MM.1S (cell line): ENCODE data around the gene PIGM.
A peak's percentile ranks its signal among the peaks of the same experiment; 100 is the strongest.

ENCODE experiments used
- DNase-seq: peaks from one replicate; pipeline ENCODE4 v3.0.0-alpha.2; 2015
- H2AFZ ChIP-seq: fragments of 300-600 bp; sonication (generic); 2 replicates; pipeline ENCODE4 v1.6.0; 2016; ENCODE audit warnings: antibody characterized with exemption, low read length
- H3F3A ChIP-seq: fragments of 300-600 bp; sonication (generic); 2 replicates; pipeline ENCODE4 v1.6.1; 2016; ENCODE audit warnings: mild to moderate bottlenecking, antibody characterized with exemption, low read length, moderate library complexity, mixed read lengths; ENCODE audit not compliant: insufficient read depth
- H3K27ac ChIP-seq: fragments of 300-600 bp; sonication (generic); 2 replicates; pipeline ENCODE4 v1.5.1; 2016; ENCODE audit warnings: mild to moderate bottlenecking, low read length
- H3K27me3 ChIP-seq: fragments of 300-600 bp; sonication (generic); replicated peaks from 2 replicates; pipeline ENCODE4 v1.6.0; 2016; ENCODE audit warnings: low read length; ENCODE audit not compliant: insufficient read depth
- H3K36me3 ChIP-seq: fragments of 300-600 bp; sonication (generic); replicated peaks from 2 replicates; pipeline ENCODE4 v1.6.1; 2016; ENCODE audit warnings: mild to moderate bottlenecking, low read length, mixed read lengths; ENCODE audit not compliant: insufficient read depth
- H3K4me1 ChIP-seq: fragments of 300-600 bp; sonication (generic); 2 replicates; pipeline ENCODE4 v1.6.1; 2016; ENCODE audit warnings: low read length, mixed read lengths
- H3K4me2 ChIP-seq: fragments of 300-600 bp; sonication (generic); 2 replicates; pipeline ENCODE4 v1.6.0; 2016; ENCODE audit warnings: low read depth, low read length
- H3K4me3 ChIP-seq: fragments of 300-600 bp; sonication (generic); 2 replicates; pipeline ENCODE4 v1.5.1; 2016; ENCODE audit warnings: low read length, mixed read lengths
- H3K79me2 ChIP-seq: fragments of 300-600 bp; sonication (generic); 2 replicates; pipeline ENCODE4 v1.6.1; 2016; ENCODE audit warnings: mixed run types, low read length, mixed read lengths
- H3K9ac ChIP-seq: fragments of 300-600 bp; sonication (generic); 2 replicates; pipeline ENCODE4 v1.6.1; 2016; ENCODE audit warnings: low read length, mixed read lengths
- H3K9me2 ChIP-seq: fragments of 300-600 bp; sonication (generic); replicated peaks from 2 replicates; pipeline ENCODE4 v1.6.1; 2016; ENCODE audit warnings: mild to moderate bottlenecking, low read length, mixed read lengths; ENCODE audit not compliant: insufficient read depth
- H3K9me3 ChIP-seq: fragments of 300-600 bp; sonication (generic); replicated peaks from 2 replicates; pipeline ENCODE4 v1.6.1; 2016; ENCODE audit warnings: mild to moderate bottlenecking, low read length, mixed read lengths; ENCODE audit not compliant: insufficient read depth
- H4K20me1 ChIP-seq: fragments of 300-600 bp; sonication (generic); 2 replicates; pipeline ENCODE4 v1.6.1; 2016; ENCODE audit warnings: mild to moderate bottlenecking, low read length, moderate library complexity, mixed read lengths; ENCODE audit not compliant: insufficient read depth
- CTCF ChIP-seq: fragments of 300-600 bp; sonication (generic); IDR thresholded peaks from 2 replicates; pipeline ENCODE4 v1.5.1; 2016; ENCODE audit warnings: antibody characterized with exemption, low read length, mixed read lengths
- EZH2 ChIP-seq: fragments of 300-600 bp; sonication (generic); optimal IDR thresholded peaks from 2 replicates; pipeline ENCODE3; 2017; ENCODE audit warnings: low read depth, mild to moderate bottlenecking, antibody characterized with exemption, low read length, mixed read lengths
- EZH2phosphoT487 ChIP-seq: fragments of 300-600 bp; sonication (generic); IDR thresholded peaks from 2 replicates; pipeline ENCODE4 v1.6.1; 2018; ENCODE audit warnings: antibody characterized with exemption, low read length

Gene PIGM

GRCh38 chr1:160009801-160010200 lies 22.0 kb downstream of the PIGM start:
- Histone ChIP-seq H3K36me3 (no peaks in the 10 kb centered on the region), H3K9ac (no peak overlapping the region), H4K20me1 (no peaks in the 10 kb centered on the region), H2AFZ (no peak overlapping the region), H3K9me2 (no peaks in the 10 kb centered on the region), H3K4me2 (no peak overlapping the region), H3F3A (no peaks in the 10 kb centered on the region), H3K27me3 (no peaks in the 10 kb centered on the region), H3K79me2 (no peaks in the 10 kb centered on the region), H3K27ac (no peak overlapping the region), H3K4me3 (no peak overlapping the region), H3K9me3 (no peaks in the 10 kb centered on the region), H3K4me1 (no peaks in the 10 kb centered on the region)
- TF ChIP-seq CTCF (no peak), EZH2phosphoT487 (no peak), EZH2 (no peak)
- no peak for DNase-seq

GRCh38 chr1:160009081-160009480 lies 22.7 kb downstream of the PIGM start:
- TF ChIP-seq CTCF: no peak
- no peak for TF ChIP-seq EZH2
- no peak for TF ChIP-seq EZH2phosphoT487
- DNase-seq: no peak
- no peak overlapping the region for H3K4me2 ChIP-seq
- no peaks in the 10 kb centered on the region for H3K4me1 ChIP-seq
- no peaks in the 10 kb centered on the region for H3K9me3 ChIP-seq
- H3K36me3 ChIP-seq: no peaks in the 10 kb centered on the region
- H3K27ac ChIP-seq: no peak overlapping the region
- H3K27me3 ChIP-seq: no peaks in the 10 kb centered on the region
- no peaks in the 10 kb centered on the region for H4K20me1 ChIP-seq
- H3K79me2 ChIP-seq: no peaks in the 10 kb centered on the region
- no peak overlapping the region for H3K4me3 ChIP-seq
- no peaks in the 10 kb centered on the region for H3F3A ChIP-seq
- no peaks in the 10 kb centered on the region for H3K9me2 ChIP-seq
- H3K9ac ChIP-seq: no peak overlapping the region
- no peak overlapping the region for H2AFZ ChIP-seq

- Histone ChIP-seq H3K36me3 (no peaks in the 10 kb centered on the region), H3K4me1 (no peaks in the 10 kb centered on the region), H3F3A (no peaks in the 10 kb centered on the region), H3K27ac (no peak overlapping the region), H3K9ac (no peak overlapping the region), H3K4me2 (no peak overlapping the region), H3K79me2 (no peaks in the 10 kb centered on the region), H4K20me1 (no peaks in the 10 kb centered on the region), H3K9me2 (no peaks in the 10 kb centered on the region), H3K9me3 (no peaks in the 10 kb centered on the region), H3K27me3 (no peaks in the 10 kb centered on the region), H2AFZ (no peak overlapping the region), H3K4me3 (no peak overlapping the region)
- peak; percentile 95 for TF ChIP-seq CTCF
- no peak for TF ChIP-seq EZH2phosphoT487
- DNase-seq: peak; percentile 38
Observed at GRCh38 chr1:160007577-160008200, 24.1 kb downstream of the PIGM start.
